ENCODE measurements around the gene SAMD11.

Gene SAMD11

DNA sequence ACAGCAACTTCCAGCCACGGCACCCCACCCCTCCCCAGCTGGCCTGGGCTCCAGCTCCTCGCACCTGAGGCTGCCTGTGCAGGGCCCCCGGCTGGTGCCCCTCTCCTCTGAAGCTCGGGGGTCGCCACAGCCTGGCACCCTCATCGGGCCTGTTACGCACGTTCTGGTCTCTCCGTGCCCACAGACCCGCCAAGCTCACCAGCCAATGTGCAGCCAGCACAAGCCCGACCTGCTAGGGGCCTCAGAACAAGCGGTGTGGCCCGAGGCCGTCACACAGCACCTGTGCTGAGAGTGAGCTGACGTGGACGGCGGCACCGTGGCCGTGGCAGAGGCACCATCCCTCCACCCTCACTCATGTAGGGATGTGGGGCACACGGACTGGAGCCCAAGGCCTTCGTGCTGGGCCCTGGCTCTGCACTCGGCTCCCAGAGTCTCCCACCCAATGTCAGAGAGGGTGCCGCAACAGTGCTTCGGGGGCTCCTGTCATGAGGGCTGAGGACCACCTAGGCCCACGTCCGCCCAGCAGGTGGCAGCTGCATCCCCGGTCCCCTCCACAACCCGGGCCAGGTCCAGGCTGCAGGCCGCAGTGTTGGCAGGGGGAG lies 4.4 kb upstream of the SAMD11 start:
- no peak for DNase-seq
- Mint-ChIP-seq H3K4me1 (ENCODE audit: low read depth) (peaks cover 17% of the 10 kb centered on the region), H3K27ac (no peak overlapping the region), H3K9me3 (no peaks in the 10 kb centered on the region), H3K36me3 (ENCODE audit: low read depth) (no peaks in the 10 kb centered on the region), H3K4me3 (no peak overlapping the region), H3K27me3 (peaks cover 65% of the 10 kb centered on the region)

DNA sequence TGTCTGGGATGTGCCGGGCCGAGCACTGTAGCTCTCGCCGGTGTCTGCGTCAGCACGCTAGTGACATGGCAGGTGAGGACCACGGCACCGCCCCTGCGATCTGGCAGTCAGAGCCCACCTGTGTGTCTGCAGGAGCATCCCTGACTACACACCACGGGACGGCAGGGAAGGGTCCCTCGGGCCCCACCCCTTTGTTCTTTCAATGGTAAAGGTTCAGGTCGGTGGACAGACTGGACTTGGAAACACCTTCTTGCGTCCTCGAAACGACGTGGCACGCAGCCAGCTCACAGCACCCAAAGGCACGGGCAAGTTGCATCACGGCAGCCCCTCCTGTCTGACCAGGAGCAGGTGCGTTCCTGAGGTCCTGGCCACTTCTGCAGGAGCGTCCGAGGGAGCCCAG lies 3.7 kb upstream of the SAMD11 start:
- H3K27ac Mint-ChIP-seq: no peak overlapping the region
- no peaks in the 10 kb centered on the region for H3K9me3 Mint-ChIP-seq
- no peaks in the 10 kb centered on the region for H3K36me3 Mint-ChIP-seq (ENCODE audit: low read depth)
- peaks cover 17% of the 10 kb centered on the region for H3K4me1 Mint-ChIP-seq (ENCODE audit: low read depth)
- H3K4me3 Mint-ChIP-seq: no peak overlapping the region
- DNase-seq: no peak
- H3K27me3 Mint-ChIP-seq: peaks cover 64% of the 10 kb centered on the region

DNA sequence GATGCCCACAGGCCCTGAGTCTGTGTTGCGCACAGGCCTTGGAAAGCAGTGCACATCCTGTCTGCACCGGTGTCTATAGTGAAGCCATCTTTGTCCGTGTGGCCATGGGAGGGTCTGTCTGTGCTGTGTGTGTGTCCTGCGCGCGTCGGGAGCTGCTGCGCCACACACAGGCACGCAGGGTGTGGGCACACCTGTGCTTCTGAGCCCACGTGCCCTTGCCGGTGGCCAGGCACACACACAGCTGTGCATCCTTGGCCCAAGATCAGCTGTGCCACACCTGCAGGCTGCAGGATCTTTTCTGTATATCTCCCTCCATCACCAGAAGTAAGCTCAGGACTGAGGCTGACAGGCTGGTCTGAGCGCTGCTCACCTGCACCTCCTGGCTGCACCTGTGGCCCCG lies 3.2 kb upstream of the SAMD11 start:
- no peak overlapping the region for H3K27ac Mint-ChIP-seq
- H3K4me1 Mint-ChIP-seq (ENCODE audit: low read depth): peaks cover 17% of the 10 kb centered on the region
- no peaks in the 10 kb centered on the region for H3K36me3 Mint-ChIP-seq (ENCODE audit: low read depth)
- no peak overlapping the region for H3K4me3 Mint-ChIP-seq
- no peaks in the 10 kb centered on the region for H3K9me3 Mint-ChIP-seq
- no peak for DNase-seq
- peaks cover 59% of the 10 kb centered on the region for H3K27me3 Mint-ChIP-seq

DNA sequence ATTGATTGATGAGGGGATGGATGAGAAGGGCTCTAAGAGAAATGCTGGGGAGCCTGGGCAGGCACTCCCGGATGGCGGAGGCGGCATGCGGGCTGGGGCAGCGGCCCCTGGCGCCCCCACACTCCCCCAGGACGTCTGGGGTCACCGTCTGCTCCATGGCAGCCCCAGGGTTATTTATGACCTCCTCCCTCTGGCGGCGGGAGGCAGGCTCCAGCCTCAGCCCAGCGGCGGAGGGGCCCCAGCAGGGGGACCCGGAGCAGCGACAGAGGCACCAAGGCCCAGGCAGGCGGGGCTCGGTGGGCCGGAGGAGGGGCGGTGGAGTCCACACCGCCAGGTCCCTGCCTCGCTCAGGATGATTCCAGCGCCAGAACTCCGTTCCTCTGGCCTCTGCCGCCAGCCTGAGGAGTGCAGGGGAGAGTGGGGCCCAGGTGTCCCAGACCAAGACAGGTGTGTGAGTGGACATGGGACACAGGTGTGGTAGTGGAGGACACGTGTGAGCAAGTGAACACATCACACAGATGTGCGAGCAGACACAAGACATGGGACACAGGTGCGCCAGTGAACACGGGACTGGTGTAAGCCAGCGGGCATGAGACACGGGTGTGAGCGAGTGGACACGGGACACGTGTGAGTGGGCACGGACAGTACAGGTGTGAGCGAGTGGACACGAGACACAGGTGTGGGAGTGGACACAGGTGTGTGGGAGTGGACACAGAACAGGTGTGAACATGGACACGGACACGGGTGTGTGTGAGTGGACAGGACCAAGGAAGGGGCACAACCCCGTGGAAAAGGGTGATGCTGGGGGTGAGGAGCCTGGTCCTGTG lies 2.5 kb upstream of the SAMD11 start:
- Mint-ChIP-seq H3K9me3 (no peaks in the 10 kb centered on the region), H3K36me3 (ENCODE audit: low read depth) (no peaks in the 10 kb centered on the region), H3K4me3 (no peak overlapping the region), H3K27me3 (peaks cover 64% of the 10 kb centered on the region), H3K27ac (no peak overlapping the region), H3K4me1 (ENCODE audit: low read depth) (peaks cover 20% of the 10 kb centered on the region)
- peak; percentile 59 for DNase-seq

DNA sequence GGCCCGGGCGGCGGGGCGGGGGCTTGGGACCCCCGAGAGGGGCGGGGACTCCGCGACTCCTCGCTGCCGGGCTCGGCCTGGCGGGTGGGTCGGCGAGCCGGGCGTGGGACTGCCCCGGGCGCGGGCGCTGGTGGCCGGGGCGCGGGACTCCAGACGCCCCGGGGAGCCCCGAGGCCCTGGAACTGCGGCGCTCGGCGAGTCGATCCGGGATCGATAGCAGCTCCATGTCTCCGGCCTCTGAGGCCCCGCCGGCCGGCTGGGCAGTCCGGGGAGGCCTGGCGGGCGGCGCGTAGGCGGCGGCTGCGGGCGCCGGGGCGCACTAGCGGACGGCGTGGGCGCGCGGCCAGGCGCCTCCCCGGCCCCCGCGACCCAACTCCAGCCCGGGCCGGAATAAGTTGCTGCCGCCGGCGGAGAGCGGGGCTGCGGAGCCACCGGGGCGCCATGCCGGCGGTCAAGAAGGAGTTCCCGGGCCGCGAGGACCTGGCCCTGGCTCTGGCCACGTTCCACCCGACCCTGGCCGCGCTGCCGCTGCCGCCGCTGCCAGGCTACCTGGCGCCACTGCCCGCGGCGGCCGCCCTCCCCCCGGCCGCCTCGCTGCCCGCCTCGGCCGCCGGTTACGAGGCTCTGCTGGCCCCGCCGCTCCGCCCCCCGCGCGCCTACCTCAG lies 400 bp downstream of the SAMD11 start:
- peaks cover 69% of the 10 kb centered on the region for H3K27me3 Mint-ChIP-seq
- no peak overlapping the region for H3K4me3 Mint-ChIP-seq
- H3K36me3 Mint-ChIP-seq (ENCODE audit: low read depth): no peaks in the 10 kb centered on the region
- peaks cover 20% of the 10 kb centered on the region for H3K4me1 Mint-ChIP-seq (ENCODE audit: low read depth)
- no peak overlapping the region for H3K27ac Mint-ChIP-seq
- H3K9me3 Mint-ChIP-seq: no peaks in the 10 kb centered on the region
- DNase-seq: no peak

DNA sequence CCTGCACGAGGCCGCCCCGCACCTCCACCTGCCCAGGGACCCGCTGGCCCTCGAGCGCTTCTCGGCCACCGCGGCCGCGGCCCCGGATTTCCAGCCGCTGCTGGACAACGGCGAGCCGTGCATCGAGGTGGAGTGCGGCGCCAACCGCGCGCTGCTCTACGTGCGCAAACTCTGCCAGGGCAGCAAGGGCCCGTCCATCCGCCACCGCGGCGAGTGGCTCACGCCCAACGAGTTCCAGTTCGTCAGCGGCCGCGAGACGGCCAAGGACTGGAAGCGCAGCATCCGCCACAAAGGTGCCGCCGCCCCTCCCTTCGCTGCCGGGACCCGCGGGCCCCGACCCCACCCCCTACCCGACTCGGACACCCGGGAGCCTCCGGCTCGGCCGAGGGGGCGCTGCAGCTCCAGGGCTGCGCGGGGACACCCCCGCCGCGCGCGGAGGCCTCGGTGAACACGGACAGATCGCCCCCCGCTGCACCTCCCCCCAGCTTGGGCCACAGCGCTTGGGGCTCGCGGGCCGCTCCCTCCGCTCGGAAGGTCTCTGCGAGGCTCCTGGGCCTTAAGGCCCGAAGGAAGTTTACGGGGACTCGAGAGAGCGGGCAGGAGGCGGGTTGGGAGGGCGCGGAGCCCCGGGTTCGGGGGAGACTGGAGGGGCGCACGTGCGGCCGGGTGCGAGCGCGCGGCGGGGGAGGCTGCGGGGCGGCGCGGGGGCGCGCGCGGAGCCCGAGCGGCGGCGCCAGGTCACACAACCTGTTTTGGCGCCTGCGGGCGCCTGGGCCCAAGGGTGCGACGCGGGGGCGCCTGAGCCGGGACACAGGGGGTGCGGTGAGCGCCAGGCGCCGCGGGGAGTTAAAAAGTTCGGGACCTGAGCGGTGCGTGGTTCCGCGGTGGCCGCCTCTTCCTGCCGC lies 1.2 kb downstream of the SAMD11 start:
- Mint-ChIP-seq H3K4me3 (peak overlapping the region; percentile 27), H3K27ac (no peak overlapping the region), H3K9me3 (no peaks in the 10 kb centered on the region), H3K36me3 (ENCODE audit: low read depth) (no peaks in the 10 kb centered on the region), H3K27me3 (peaks cover 68% of the 10 kb centered on the region), H3K4me1 (ENCODE audit: low read depth) (peaks cover 20% of the 10 kb centered on the region)
- no peak for DNase-seq

DNA sequence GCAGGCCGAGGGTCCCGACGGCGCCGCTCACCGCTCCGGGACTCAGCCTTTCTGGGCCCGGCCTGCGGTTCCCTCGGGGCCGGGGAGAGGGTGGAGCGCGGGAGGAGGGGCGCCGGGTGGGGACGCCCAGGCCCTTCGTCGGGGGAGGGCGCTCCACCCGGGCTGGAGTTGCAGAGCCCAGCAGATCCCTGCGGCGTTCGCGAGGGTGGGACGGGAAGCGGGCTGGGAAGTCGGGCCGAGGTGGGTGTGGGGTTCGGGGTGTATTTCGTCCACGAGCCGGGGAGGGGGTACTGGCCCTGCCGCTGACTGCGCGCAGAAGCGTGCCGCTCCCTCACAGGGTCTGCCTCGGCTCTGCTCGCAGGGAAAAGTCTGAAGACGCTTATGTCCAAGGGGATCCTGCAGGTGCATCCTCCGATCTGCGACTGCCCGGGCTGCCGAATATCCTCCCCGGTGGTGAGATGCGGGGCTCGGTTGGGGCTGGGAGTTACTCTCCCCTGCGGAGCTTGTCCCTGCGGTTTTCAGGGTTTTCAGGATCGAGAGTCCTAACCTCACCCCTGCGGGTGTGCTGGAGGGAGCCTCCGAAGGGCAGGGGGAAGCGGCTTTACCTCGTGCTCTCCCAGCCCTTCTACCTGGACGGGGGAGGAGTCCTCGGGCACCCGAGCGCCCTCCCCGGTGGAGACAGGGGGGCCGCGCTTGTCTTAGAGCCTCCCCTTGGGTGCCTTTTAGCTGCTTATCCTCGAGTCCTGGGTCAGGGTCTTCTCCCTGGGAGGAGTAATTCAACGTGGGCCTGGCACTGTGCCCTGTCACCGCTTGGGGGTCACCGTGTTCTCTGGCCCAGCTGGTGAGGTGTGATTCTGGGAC lies 2.1 kb downstream of the SAMD11 start:
- peaks cover 59% of the 10 kb centered on the region for H3K27me3 Mint-ChIP-seq
- no peaks in the 10 kb centered on the region for H3K36me3 Mint-ChIP-seq (ENCODE audit: low read depth)
- H3K9me3 Mint-ChIP-seq: no peaks in the 10 kb centered on the region
- H3K4me1 Mint-ChIP-seq (ENCODE audit: low read depth): peaks cover 15% of the 10 kb centered on the region
- no peak for DNase-seq
- peak overlapping the region; percentile 47 for H3K4me3 Mint-ChIP-seq
- no peak overlapping the region for H3K27ac Mint-ChIP-seq

DNA sequence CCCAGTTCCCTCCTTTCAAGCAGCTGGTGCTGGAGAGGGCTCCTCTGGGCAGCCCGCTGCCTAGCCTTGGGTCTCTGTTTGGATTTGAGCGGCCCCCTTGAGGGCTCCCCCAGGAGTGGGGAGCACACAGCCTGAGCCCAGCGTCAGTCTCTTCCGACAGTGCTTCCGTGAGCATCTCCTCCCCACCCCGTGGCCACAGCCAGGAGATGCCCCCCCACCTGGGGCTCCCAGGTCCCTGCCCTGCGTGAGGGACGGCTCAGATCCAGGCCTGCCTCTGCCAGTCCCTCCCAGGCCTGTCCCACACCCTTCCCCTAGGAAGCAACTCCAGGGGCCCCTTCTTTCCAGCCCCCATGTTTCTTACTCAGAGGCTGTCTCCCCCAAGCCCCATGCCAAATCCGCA lies 3.5 kb downstream of the SAMD11 start:
- H3K27ac Mint-ChIP-seq: no peak overlapping the region
- no peak overlapping the region for H3K4me3 Mint-ChIP-seq
- no peaks in the 10 kb centered on the region for H3K9me3 Mint-ChIP-seq
- H3K4me1 Mint-ChIP-seq (ENCODE audit: low read depth): peaks cover 10% of the 10 kb centered on the region
- peaks cover 55% of the 10 kb centered on the region for H3K27me3 Mint-ChIP-seq
- DNase-seq: no peak
- H3K36me3 Mint-ChIP-seq (ENCODE audit: low read depth): no peaks in the 10 kb centered on the region

DNA sequence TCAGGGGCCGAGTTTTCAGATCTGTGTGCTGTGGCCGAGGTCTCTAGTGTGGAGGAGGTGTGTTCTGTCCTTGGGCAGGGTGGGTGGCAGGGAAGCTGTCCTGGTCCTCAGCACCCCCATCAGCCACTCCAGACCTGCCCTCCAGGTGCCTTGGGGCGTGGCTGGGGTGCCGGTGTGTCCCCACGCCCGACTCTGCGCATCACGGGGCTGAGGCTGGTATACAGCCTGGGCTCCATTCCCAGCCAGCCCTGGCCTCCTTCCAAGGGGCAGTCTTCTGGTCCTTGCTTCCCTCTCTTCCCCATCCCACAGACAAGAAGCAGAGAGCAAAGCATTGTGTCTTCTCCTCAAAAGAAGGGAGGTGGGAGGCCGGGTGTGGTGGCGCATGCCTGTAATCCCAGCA lies 4.0 kb downstream of the SAMD11 start:
- Mint-ChIP-seq H3K4me3 (no peak overlapping the region), H3K9me3 (no peaks in the 10 kb centered on the region), H3K27me3 (peaks cover 50% of the 10 kb centered on the region), H3K4me1 (ENCODE audit: low read depth) (peaks cover 10% of the 10 kb centered on the region), H3K27ac (no peak overlapping the region), H3K36me3 (ENCODE audit: low read depth) (no peaks in the 10 kb centered on the region)
- no peak for DNase-seq

DNA sequence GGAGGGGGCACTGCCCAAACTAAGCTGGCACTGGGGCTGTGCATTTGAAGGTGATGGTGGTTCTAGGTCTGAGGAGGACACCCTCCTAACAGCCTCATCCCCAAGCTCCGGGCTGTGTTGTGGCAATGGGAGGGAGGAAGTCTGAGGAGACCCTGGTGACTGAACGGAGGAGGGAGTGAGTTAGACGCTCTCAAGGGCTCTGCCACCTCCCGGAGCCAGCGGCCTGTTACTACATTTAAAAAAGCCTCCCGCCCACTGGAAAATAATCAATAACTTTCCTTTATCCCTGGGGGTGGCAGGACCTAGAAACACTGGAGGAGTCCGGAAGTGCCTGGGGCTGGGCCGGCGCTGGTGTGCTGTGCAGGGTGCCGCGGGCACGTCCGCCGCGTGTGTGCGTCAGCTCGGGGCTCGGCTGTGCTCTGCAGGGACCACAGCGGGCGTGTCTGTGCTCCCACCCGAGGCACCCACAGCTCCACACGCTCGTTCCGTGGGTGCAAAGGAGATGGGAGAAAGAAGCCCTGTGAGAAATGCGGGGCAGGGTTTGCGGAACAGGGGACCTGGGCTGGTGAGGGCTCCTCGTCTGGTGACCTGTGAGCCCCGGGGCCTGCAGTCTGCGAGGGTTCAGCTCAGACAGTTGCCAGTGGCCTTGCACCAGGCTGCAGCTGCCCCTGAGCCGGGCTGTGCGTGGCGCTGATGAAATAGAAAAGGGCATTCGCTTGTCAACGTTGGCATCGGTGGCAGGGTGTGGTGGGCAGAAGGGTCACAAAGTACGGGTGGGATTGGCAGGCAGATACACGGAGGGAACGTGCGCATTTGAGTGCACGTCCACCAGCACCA lies 5.3 kb downstream of the SAMD11 start:
- H3K27ac Mint-ChIP-seq: no peak overlapping the region
- H3K4me3 Mint-ChIP-seq: no peak overlapping the region
- no peaks in the 10 kb centered on the region for H3K36me3 Mint-ChIP-seq (ENCODE audit: low read depth)
- DNase-seq: no peak
- H3K27me3 Mint-ChIP-seq: peaks cover 47% of the 10 kb centered on the region
- H3K9me3 Mint-ChIP-seq: no peaks in the 10 kb centered on the region
- peaks cover 3% of the 10 kb centered on the region for H3K4me1 Mint-ChIP-seq (ENCODE audit: low read depth)

DNA sequence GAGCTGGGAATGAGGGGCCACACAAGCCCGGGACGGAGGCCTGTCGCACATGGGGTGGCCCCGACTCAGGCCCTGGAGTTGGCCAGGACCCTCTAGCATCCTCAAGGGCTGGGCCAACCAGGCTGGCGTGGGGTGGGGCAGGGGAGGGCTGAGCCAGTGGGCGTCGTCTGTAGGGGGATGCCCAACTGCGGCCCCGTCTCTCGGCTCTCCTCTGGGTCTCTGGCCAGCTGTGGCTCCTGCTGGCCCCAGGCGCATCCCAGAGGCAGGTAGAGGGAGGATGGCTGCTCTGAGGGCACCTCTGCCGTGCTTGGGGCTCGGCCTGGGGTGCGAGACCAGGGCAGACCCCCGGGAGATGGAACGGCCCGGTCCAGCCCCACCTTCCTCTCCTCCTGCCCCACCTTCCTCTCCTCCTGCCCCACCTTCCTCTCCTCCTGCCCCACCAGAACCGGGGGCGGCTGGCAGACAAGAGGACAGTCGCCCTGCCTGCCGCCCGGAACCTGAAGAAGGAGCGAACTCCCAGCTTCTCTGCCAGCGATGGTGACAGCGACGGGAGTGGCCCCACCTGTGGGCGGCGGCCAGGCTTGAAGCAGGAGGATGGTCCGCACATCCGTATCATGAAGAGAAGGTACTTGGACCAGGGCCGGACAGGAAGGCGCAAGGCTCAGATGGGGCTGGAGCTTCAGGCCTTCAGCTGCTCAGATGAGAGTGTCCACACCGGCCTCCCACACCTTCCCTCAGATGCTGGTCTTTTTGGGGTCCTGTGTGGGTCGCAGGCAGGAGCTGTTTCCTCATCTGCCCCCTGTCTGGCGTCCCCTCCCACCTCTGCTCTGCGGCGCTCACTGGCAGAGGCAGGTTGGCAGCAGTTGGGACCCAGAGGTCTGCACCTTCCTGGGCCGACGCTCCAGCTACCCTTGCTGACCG lies 6.2 kb downstream of the SAMD11 start:
- H3K4me1 Mint-ChIP-seq (ENCODE audit: low read depth): peaks cover 5% of the 10 kb centered on the region
- H3K4me3 Mint-ChIP-seq: no peak overlapping the region
- H3K27me3 Mint-ChIP-seq: peaks cover 50% of the 10 kb centered on the region
- H3K27ac Mint-ChIP-seq: no peak overlapping the region
- no peak for DNase-seq
- H3K9me3 Mint-ChIP-seq: no peaks in the 10 kb centered on the region
- no peaks in the 10 kb centered on the region for H3K36me3 Mint-ChIP-seq (ENCODE audit: low read depth)

DNA sequence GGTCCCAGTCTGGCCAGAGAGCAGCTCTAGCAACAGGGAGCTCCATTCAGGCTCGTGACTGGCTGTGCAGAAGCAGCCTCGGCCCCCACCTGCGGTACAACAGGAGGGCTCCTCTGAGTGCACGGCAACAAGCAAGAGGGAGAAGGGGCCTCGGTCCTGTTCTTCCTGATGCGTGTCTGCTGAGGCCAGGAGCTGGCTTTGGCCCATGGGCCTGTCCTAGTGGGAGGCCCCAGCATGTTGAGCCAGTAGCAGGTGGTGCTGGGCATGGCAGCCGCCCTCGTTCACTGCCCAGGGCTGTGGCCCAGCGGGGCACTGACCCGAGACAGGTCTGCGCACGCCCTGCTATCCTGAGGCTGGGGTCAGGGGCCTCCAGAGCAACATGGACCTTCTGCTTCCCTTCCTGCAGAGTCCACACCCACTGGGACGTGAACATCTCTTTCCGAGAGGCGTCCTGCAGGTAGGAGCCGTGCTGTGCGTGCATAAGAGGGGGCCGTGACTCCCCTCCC lies 7.0 kb downstream of the SAMD11 start:
- no peak for DNase-seq
- Mint-ChIP-seq H3K4me1 (ENCODE audit: low read depth) (peaks cover 11% of the 10 kb centered on the region), H3K36me3 (ENCODE audit: low read depth) (no peaks in the 10 kb centered on the region), H3K9me3 (no peaks in the 10 kb centered on the region), H3K27me3 (peaks cover 55% of the 10 kb centered on the region), H3K4me3 (no peak overlapping the region), H3K27ac (no peak overlapping the region)
